CMK (cell line): ENCODE data around the gene GUCD1.
"Not testable (repeated sequence)": the region's sequence is repeated elsewhere in the genome, so short reads cannot be mapped to it uniquely, and the experiment has no call there.

Experiments
- DNase-seq: peaks from one replicate; pipeline ENCODE4 v3.0.0-alpha.2; 2010; ENCODE audit warnings: low read depth

Gene GUCD1

DNA sequence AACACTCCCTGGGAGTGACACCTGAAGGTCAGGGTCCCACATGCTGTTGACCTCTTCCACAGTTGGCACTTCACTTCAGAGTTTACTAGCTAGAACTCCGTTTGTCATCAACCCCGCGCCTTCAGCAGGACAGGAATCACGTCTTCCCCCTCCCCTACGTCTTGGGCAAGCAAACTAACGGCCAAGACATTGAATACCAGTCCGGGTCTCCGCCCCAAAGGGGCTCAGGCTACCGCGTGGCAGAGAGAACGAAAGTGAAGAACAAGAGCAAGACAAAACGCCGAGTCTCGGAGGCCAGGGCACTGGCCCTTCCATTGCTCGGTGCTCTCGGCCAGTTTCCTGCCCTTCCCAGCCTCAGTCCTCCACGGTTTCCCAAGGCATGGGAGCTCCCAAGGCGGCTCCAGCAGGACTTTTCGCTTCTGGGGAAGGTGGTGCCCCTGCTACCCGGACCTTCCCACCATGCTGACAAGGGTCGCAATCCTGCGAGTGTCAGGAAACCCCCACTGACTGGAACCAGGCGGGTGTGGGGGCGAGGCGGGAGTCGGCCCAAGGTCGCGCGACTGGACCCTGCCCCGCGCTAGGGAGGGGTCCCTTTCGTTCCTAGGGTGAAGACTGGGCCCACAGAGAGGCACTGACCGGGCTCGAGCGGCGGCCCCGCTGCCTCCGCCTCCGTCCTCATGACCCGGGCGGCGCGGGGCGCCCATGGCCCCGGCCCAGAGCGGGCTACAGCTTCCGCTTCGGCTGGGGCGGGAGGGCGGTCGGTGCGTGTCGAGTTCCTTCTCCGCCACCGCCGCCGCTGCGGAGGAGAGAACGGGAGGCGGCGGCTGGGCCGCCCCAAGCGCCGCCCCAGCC, at the start of gene GUCD1:
TSS of gene GUCD1 (minus strand) at position 826 of the 852 bp plus-strand sequence. CDS start at position 679, 147 bp downstream.
- DNase-seq: no peak

DNA sequence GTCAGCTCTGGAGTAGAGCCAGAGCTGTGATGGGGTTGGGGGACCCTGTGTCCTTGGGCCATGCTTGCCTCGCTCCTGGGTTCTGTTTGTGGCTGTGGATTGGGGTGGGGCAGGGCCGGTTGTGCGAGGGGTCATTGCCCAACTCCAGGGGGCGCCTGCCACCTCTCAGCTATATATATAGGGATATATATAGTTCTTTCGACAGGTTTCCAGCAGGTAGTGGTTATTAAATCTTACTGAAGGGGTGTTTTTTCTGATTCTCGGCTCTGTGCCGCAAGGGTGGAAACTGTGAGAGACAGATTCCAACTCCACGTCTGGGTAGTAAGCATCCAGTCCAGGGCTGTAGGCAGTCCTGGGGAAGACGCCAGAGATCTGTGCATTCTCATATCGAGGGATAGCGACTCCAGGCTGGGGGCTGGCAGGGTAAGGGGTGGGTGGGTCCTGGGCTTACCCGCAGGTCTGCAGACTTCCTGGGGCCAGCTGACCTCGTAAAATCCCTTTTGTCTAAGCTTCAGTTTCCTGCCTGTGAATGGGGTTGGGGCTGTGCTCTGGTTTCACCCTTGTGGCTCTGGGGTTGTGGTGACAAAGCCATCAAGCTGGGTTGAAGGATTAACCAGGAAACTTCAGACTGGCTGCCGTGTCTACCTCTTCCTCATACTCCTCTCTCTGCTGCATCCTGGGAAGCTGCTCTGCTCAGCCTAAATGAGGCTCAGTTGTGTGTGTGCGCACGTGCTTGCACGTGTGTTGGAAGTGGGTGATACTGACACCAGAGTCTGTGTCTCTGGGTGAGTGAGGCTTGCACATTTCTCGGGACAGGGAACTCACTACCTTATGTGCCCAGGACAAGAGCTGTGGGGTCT, 49.1 kb upstream of the GUCD1 start:
- not testable (repeated sequence) for DNase-seq

DNA sequence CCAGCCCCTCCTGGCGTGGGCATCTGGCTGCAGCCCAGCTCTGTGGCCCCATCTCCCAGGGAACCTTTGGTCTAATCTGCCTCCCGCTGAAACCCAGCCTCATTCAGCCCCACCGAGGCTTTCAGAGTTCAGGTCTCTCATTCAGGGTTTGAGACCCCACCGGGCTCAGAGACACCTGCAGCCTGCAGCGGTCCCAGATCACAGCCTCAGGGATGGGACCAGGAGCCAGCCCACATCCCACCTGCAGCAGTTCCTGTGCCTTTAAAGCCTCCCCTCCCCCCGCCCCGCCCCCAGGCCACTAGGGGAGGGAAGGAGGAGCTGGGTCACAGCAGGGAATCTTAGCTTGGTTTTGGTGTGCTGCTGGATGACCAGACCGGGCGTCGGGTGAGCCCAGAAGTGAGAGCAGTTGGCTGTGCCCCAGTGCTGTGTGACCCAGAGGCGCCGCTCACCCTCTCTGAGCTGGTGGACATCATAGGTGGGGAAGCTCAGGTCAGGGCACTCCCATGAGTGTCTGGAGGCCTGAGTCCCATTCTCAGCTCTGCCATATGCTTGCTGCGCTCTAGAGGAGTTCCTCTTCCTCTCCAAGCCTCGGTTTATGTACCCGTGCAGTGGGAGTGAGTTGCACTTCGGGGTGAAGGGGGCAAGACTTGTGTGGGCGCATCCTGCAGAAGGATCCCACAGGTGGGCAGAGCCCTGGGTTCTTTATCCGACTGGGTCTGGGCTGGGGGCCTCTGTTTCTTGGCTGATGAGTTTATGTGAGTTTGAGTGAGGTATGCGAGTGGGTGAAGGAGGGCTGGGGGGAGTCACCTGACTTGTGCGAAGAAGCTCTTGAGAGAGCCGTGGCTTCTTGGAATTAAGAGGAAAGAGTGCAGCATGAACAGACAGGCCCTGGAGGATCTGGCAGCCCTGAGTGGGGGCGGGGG, 48.2 kb upstream of the GUCD1 start, which contains the start of gene GGT1:
TSS of gene GGT1 (plus strand) at position 347 of the 923 bp plus-strand sequence. CDS start 7,889 bp downstream, outside the sequence.
- not testable (repeated sequence) for DNase-seq

- DNase-seq: not testable (repeated sequence)
Observed at GRCh38 chr22:24602105-24602749, 47.3 kb upstream of the GUCD1 start.

DNA sequence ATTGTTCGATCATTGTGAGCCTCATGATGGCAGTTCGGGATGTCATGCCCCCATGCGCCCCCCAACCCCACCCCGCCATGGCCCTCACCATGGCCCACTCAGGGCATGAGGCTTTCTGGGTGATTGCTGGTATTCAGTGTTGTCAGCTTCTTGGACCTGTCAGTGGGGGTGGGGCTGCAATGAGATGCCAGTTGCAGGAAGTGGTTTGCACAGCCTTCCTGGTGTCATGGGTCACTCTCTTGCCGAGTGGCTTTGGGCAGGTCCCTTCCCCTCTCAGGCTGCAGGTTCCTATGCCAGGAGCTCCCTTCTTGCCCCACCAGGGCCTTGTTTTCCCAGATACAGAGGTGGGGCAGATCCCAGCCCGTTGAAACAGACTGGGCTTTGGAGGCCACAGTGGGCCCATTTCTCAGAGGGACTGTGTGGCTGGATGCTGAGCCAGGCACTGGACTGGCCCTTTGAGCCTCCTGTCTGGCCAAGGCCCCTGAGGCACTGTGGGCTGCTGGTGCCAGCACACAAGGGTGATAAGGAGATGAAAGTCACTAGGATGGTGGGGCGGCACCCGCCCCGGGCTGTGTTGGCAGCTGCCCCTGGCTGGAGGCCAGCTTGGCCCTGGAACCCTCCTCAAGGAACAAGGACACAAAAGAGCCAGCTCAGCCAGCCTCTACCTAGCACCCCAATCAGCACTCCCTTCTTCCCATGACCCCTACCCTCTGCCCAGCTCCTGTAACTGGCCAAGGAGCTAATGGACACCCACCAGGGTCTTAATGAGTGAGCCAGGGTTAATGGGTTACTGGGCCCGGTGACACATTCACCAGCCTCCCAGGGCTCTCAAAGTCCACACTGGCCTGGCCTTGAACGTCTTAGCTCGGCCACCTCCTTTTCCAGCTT, 46.5 kb upstream of the GUCD1 start:
- no peak for DNase-seq

- DNase-seq: not testable (repeated sequence)
Observed at GRCh38 chr22:24599958-24600715, 45.2 kb upstream of the GUCD1 start.

GRCh38 chr22:24599514-24599913, 44.6 kb upstream of the GUCD1 start:
- no peak for DNase-seq

DNA sequence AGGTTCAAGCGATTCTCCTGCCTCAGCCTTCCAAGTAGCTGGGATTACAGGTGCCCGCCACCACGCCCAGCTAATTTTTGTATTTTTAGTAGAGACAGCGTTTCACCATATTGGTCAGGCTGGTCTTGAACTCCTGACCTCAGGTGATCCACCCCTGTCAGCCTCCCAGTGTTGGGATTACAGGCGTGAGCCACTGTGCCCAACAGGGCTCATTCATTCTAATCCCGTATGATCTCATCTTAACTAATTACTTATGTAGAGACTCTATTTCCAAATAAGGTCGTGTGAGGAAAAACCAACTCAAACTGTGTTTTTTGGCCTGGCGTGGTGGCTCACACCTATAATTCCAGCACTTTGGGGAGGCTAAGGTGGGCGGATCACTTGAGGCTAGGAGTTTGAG, 42.1 kb upstream of the GUCD1 start:
- not testable (repeated sequence) for DNase-seq

DNA sequence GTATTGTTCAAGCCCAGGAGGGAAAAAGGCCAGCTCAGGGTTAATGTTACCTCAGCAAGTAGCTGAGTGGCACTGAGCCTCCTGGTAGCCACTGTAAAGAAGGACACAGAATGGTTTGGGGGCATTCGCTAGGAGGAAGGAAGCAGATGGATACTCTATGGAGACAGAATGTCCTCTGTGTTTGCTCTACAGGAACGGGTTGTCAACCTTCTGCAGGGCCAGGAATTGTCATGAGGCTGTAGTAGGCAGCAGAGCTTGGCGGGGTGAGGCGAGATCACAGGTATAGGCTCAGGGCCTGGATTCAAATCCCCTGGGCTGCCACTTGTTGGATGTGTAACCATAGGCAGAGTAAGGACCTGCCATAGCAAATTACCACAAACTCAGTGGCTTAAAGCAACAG, 40.9 kb upstream of the GUCD1 start:
- no peak for DNase-seq

DNA sequence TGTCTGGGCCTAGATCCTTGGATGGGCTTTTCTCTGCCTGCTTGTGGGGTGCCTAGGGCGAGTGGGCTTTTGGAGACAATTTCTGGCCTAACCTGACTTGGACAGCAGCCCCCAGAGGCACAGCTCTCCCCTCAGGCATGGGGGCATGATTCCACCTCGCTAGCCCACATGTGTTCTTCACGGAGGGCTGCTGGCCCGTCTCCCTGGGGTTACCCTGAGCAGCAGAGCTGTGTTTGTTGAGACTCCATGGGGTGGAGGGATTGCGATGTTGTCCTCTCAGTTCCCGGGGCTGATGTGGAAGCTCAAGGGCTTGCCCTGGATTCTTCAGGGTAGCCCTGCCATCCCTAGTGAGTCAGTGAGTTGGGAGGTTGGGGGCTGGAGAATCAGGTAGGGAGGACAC, 40.3 kb upstream of the GUCD1 start:
- no peak for DNase-seq

DNA sequence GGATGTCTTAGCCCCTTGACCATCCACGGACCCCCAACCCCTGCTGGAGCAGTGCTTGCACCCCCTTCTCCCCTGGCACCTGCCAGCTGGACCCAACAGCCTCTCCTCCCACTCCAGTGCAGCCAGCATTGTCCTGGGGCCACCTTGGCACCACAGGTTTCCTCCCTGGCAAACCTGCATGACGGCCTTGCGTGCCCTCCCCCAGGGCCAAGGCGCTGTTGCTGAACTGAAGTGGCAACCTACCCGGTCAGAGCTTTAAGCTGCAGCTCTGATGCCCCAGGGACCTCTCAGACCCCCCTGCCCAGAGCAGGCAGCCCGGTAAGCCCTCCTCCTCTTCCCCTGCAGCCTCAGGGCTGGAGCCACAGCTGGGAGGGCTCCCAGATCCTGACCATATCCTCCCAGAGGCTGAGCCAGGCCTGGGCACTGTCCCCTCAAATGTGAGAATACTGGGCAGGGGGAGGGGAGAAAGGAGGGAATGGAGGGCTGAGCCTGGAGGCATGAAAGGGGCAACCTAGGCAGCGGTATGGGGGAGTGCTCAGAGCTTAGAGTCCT, 39.7 kb upstream of the GUCD1 start:
- DNase-seq: no peak

DNA sequence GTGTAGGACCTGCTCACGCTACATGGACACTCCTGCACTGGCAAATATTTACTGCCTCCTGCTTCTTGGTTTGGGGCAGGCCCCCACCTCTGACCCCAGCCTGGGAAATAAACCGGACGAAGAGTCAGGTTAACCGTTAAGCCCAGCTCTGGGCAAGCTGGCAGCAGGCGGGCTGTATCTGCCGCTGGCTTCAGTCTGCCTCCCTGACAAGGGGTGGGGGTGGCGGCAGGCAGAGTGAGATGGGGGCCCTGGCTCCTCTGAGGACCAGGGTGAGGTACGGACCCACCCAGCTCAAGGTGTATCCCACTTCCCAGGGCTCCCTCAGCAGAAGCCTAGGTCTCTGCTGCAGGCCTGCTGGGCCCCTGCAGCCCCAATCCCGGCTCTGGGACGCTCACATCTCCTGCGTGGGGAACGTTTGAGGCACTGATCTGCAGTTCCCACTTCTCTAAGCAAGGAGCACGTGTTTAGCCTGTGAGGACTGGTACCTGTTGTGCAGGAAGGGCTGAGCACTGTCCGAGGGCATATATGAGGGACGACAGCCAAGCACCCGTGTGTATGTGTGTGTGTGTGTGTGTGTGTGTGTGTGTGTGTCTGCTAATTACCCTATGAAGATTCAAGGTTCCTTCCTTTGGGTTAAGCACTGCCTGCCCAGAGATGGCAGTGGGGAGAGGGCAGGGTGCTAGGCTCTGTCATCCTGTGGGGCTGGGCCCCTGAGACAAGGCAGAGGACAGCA, 39.1 kb upstream of the GUCD1 start:
- no peak for DNase-seq

- not testable (repeated sequence) for DNase-seq
Observed at GRCh38 chr22:24593559-24593835, 38.6 kb upstream of the GUCD1 start.

DNA sequence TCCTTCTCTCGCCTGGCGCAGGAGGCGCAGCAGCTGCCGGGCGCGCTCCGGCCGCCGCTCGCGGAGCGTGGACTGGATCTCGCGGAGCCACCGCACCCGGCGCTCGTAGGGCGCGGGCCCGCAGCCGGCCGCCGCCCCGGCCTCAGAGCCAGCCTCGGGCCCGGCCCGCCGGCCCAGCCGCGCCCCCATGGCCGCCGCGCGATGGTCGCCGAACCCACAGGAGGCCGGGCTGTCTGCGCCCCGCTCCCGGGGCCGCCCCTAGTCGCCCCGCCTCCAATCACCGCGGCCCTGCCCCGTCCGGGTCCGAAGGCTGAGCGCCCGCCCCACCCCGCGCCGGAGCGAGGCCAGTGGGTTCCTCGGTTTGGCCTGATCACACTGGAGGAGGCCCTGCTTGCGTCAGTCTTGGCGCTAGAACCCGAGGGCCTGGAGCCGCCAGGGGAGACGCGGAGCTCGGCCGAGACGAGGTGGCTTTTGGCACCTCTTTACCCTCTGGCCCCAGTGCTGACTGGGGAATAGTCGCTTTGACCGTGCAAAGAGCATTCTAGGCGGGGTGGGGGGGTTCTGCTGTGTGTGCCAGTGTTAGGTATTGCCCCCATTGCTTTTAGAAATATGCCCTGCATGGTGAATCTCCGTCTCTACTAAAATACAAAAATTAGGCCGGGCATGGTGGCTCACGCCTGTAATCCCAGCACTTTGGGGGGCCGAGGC, 38.1 kb upstream of the GUCD1 start, which contains the start of gene LRRC75B:
TSS of gene LRRC75B (minus strand) at position 223 of the 708 bp plus-strand sequence. CDS start at position 189, 34 bp downstream.
- peak; percentile 72 for DNase-seq

DNA sequence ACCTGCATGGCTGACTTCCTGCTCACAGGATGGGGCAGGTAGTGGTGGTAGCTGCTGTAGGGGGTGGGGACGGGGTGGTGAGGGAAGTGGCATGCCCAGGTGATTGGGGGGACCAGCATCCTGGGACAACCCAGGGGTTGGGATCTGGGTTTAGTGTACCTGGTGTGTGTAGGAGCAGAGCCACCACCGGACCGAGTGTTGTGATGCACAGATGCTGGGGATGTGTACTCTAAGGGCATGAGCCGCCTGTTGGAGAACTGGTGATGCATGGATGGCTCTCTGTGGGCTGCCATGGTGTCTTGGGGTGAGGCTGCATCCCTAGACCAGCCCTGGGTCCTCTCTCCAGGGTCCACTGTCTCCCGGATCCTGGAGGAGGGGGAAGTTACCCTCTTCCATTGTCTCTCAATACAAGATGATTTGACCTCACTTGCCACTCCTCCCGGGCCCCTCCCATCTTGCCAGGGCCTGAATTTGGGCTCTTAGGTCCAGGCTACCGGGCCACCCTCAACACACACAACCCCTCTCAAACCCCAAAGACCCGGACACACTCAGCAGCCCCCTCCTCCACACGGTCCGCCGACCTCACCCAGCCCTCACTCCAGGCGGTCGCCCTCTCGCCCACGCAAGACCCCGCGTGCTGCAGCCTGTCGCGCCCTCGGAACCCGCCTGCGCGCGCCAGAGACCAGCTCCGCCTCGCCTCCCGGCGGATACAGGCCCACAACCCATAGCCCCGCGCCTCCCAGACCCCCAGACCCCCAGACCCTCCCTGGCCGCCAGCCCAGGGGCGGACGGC, 37.3 kb upstream of the GUCD1 start:
- DNase-seq: no peak

DNA sequence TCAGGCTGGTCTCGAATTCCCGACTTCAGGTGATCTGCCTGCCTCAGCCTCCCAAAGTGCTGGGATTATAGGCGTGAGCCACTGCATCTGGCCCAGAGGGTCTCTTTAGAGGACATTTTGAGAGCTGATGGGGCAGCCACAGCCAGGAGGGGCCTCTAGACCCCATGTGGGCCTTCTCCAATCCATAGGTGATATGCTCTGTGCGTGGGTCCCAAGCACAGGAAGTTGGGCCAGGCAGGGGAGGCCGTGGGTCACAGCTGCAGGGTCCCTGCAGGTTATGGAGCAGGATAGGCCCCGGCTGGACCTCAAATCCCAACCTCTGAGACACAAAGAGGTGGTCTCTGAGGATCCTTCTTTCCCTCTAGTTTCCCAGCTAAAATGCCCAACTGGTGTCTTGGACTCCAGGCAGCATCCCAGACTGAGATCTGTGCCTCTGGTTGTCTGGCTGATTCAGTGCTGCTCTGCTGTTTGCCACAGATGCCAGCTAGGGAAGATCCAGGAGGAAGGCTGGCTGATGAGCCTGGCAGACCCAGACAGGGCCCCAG, 36.4 kb upstream of the GUCD1 start:
- no peak for DNase-seq
